Upper lobe of left lung (tissue), 4 donors: ENCODE results near the gene RAPGEF1.

ENCODE experiments used
- CTCF ChIP-seq, 6 experiments: fragments of 450-650 bp in 4 of 6; fragments of 200-600 bp in 2 of 6; sonication (generic) in 2 of 6; IDR thresholded peaks; one replicate each; pipeline ENCODE4 v1.5.1; 2016 to 2019; ENCODE audit warnings: antibody characterized with exemption in 6 of 6
- EP300 ChIP-seq, 4 donors: sonication (generic); formaldehyde crosslinking; IDR thresholded peaks; one replicate each; pipeline ENCODE4 v1.5.1; 2017; ENCODE audit warnings: antibody characterized with exemption in 4 of 4, control low read depth in 2 of 4
- POLR2A ChIP-seq, 4 donors: fragments of 450-650 bp; IDR thresholded peaks; one replicate each; pipeline ENCODE4 v1.5.1; 2016 to 2017; ENCODE audit warnings: antibody characterized with exemption in 4 of 4, mild to moderate bottlenecking in 2 of 4
- POLR2AphosphoS5 ChIP-seq, 2 donors: sonication (generic); formaldehyde crosslinking; IDR thresholded peaks; one replicate each; pipeline ENCODE4 v1.5.1; 2017; ENCODE audit warnings: antibody characterized with exemption in 2 of 2

GRCh38 chr9:131673068-131673467 lies 66.8 kb downstream of the RAPGEF1 start:
- TF ChIP-seq CTCF (IDR thresholded peaks at IDR 0.05) (no peak), POLR2A (IDR thresholded peaks at IDR 0.05) (no peak), EP300 (IDR thresholded peaks at IDR 0.05) (no peak), POLR2AphosphoS5 (IDR thresholded peaks at IDR 0.05) (no peak)
